Measurements from ENCODE around the gene PLIN3. TPM values are rescaled to one million over a fixed set of nuclear protein-coding genes. Genes with fewer than 3 reads are reported as not detected.
"Not testable (repeated sequence)": the region's sequence is repeated elsewhere in the genome, so short reads cannot be mapped to it uniquely, and the experiment has no call there.

Gene PLIN3
- total and polyA plus RNA-seq, 5 donors from 2014 or later: 26.5 to 35.6 (median 31.2) TPM

- Mint-ChIP-seq H3K9me3 (no peaks in the 10 kb centered on the region), H3K4me1 (peaks cover 0 to 3% (median 0%) of the 10 kb centered on the region in 4 donors), H3K36me3 (peaks cover 4% of the 10 kb centered on the region), H3K27ac (no peak overlapping the region), H3K27me3 (no peaks in the 10 kb centered on the region), H3K4me3 (no peak overlapping the region)
- Histone ChIP-seq H3K4me1 (ENCODE audit: control insufficient read depth, insufficient read depth, low read length, poor library complexity, severe bottlenecking) (no peaks in the 10 kb centered on the region), H3K9me3 (ENCODE audit: control insufficient read depth in 2 of 2, low read length in 2 of 2) (no peaks in the 10 kb centered on the region), H3K36me3 (ENCODE audit: control insufficient read depth, insufficient read depth, low read length) (peaks cover 2% of the 10 kb centered on the region), H3K27me3 (ENCODE audit: control insufficient read depth, insufficient read depth, low read length) (no peaks in the 10 kb centered on the region), H3K4me3 (ENCODE audit: low read depth, low read length) (no peak overlapping the region), H3K27ac (ENCODE audit: insufficient read depth, low read length, poor library complexity, severe bottlenecking) (no peak overlapping the region)
- DNase-seq (no peak), ATAC-seq (ENCODE audit: low read depth in 2 of 2) (no peak)
Measured at GRCh38 chr19:4852484-4852883, 15.0 kb downstream of the PLIN3 start.

GRCh38 chr19:4851551-4852290 lies 15.7 kb downstream of the PLIN3 start:
- Histone ChIP-seq H3K36me3 (ENCODE audit: control insufficient read depth, insufficient read depth, low read length) (peaks cover 5% of the 10 kb centered on the region), H3K27me3 (ENCODE audit: control insufficient read depth, insufficient read depth, low read length) (no peaks in the 10 kb centered on the region), H3K4me1 (ENCODE audit: control insufficient read depth, insufficient read depth, low read length, poor library complexity, severe bottlenecking) (no peaks in the 10 kb centered on the region), H3K9me3 (ENCODE audit: control insufficient read depth in 2 of 2, low read length in 2 of 2) (no peaks in the 10 kb centered on the region), H3K27ac (ENCODE audit: insufficient read depth, low read length, poor library complexity, severe bottlenecking) (no peak overlapping the region), H3K4me3 (ENCODE audit: low read depth, low read length) (no peak overlapping the region)
- ATAC-seq (ENCODE audit: low read depth in 2 of 2) (peak; percentile 74 to 75), DNase-seq (peak; percentile 56 to 66 (median 64))
- Mint-ChIP-seq H3K4me1 (peaks cover 0 to 3% (median 0%) of the 10 kb centered on the region in 4 donors), H3K36me3 (no peaks in the 10 kb centered on the region), H3K27me3 (no peaks in the 10 kb centered on the region), H3K4me3 (no peak overlapping the region), H3K27ac (no peak overlapping the region), H3K9me3 (no peaks in the 10 kb centered on the region)

GRCh38 chr19:4849019-4849418 lies 18.4 kb downstream of the PLIN3 start:
- H3K4me1 Mint-ChIP-seq: peaks cover 0 to 3% (median 0%) of the 10 kb centered on the region in 4 donors
- no peaks in the 10 kb centered on the region for H3K9me3 Mint-ChIP-seq
- no peaks in the 10 kb centered on the region for H3K4me1 ChIP-seq (ENCODE audit: control insufficient read depth, insufficient read depth, low read length, poor library complexity, severe bottlenecking)
- no peak overlapping the region for H3K27ac Mint-ChIP-seq
- H3K9me3 ChIP-seq (ENCODE audit: control insufficient read depth in 2 of 2, low read length in 2 of 2): no peaks in the 10 kb centered on the region
- no peaks in the 10 kb centered on the region for H3K27me3 ChIP-seq (ENCODE audit: control insufficient read depth, insufficient read depth, low read length)
- no peak overlapping the region for H3K4me3 Mint-ChIP-seq
- peaks cover 4% of the 10 kb centered on the region for H3K36me3 Mint-ChIP-seq
- ATAC-seq (ENCODE audit: low read depth in 2 of 2): no peak
- no peak for DNase-seq
- H3K36me3 ChIP-seq (ENCODE audit: control insufficient read depth, insufficient read depth, low read length): peaks cover 5% of the 10 kb centered on the region
- no peak overlapping the region for H3K27ac ChIP-seq (ENCODE audit: insufficient read depth, low read length, poor library complexity, severe bottlenecking)
- no peaks in the 10 kb centered on the region for H3K27me3 Mint-ChIP-seq
- H3K4me3 ChIP-seq (ENCODE audit: low read depth, low read length): no peak overlapping the region

GRCh38 chr19:4847190-4847973 lies 20.1 kb downstream of the PLIN3 start:
- H3K36me3 Mint-ChIP-seq: peaks cover 7% of the 10 kb centered on the region
- Histone ChIP-seq H3K4me1 (ENCODE audit: control insufficient read depth, insufficient read depth, low read length, poor library complexity, severe bottlenecking) (no peaks in the 10 kb centered on the region), H3K36me3 (ENCODE audit: control insufficient read depth, insufficient read depth, low read length) (peaks cover 8% of the 10 kb centered on the region), H3K27me3 (ENCODE audit: control insufficient read depth, insufficient read depth, low read length) (no peaks in the 10 kb centered on the region), H3K27ac (ENCODE audit: insufficient read depth, low read length, poor library complexity, severe bottlenecking) (no peak overlapping the region), H3K9me3 (ENCODE audit: control insufficient read depth in 2 of 2, low read length in 2 of 2) (no peaks in the 10 kb centered on the region), H3K4me3 (ENCODE audit: low read depth, low read length) (no peak overlapping the region)
- peaks cover 0 to 3% (median 0%) of the 10 kb centered on the region in 4 donors for H3K4me1 Mint-ChIP-seq
- no peaks in the 10 kb centered on the region for H3K27me3 Mint-ChIP-seq
- no peaks in the 10 kb centered on the region for H3K9me3 Mint-ChIP-seq
- peak overlapping the region in 1 of 3 donors; percentile 55 for H3K27ac Mint-ChIP-seq
- ATAC-seq (ENCODE audit: low read depth in 2 of 2): no peak
- no peak for DNase-seq
- no peak overlapping the region for H3K4me3 Mint-ChIP-seq

GRCh38 chr19:4845975-4846374 lies 21.5 kb downstream of the PLIN3 start:
- not testable (repeated sequence) for H3K27me3 Mint-ChIP-seq; H3K9me3 Mint-ChIP-seq; DNase-seq; H3K27me3 ChIP-seq (ENCODE audit: control insufficient read depth, insufficient read depth, low read length); H3K4me3 Mint-ChIP-seq; H3K27ac Mint-ChIP-seq; H3K9me3 ChIP-seq (ENCODE audit: control insufficient read depth in 2 of 2, low read length in 2 of 2); H3K4me1 Mint-ChIP-seq; H3K4me1 ChIP-seq (ENCODE audit: control insufficient read depth, insufficient read depth, low read length, poor library complexity, severe bottlenecking); H3K4me3 ChIP-seq (ENCODE audit: low read depth, low read length); ATAC-seq (ENCODE audit: low read depth in 2 of 2); H3K27ac ChIP-seq (ENCODE audit: insufficient read depth, low read length, poor library complexity, severe bottlenecking); H3K36me3 ChIP-seq (ENCODE audit: control insufficient read depth, insufficient read depth, low read length)
- peaks cover 11% of the 10 kb centered on the region for H3K36me3 Mint-ChIP-seq

- Mint-ChIP-seq H3K27me3 (no peaks in the 10 kb centered on the region), H3K36me3 (peaks cover 16% of the 10 kb centered on the region), H3K9me3 (no peaks in the 10 kb centered on the region), H3K27ac (no peak overlapping the region), H3K4me1 (peaks cover 2 to 14% (median 11%) of the 10 kb centered on the region in 4 donors), H3K4me3 (no peak overlapping the region)
- DNase-seq (no peak), ATAC-seq (ENCODE audit: low read depth in 2 of 2) (no peak)
- Histone ChIP-seq H3K9me3 (ENCODE audit: control insufficient read depth in 2 of 2, low read length in 2 of 2) (no peaks in the 10 kb centered on the region), H3K27ac (ENCODE audit: insufficient read depth, low read length, poor library complexity, severe bottlenecking) (no peak overlapping the region), H3K27me3 (ENCODE audit: control insufficient read depth, insufficient read depth, low read length) (no peaks in the 10 kb centered on the region), H3K4me1 (ENCODE audit: control insufficient read depth, insufficient read depth, low read length, poor library complexity, severe bottlenecking) (peaks cover 12% of the 10 kb centered on the region), H3K4me3 (ENCODE audit: low read depth, low read length) (no peak overlapping the region), H3K36me3 (ENCODE audit: control insufficient read depth, insufficient read depth, low read length) (peaks cover 8% of the 10 kb centered on the region)
Measured at GRCh38 chr19:4844348-4845179, 22.9 kb downstream of the PLIN3 start.

GRCh38 chr19:4843647-4843965 lies 23.9 kb downstream of the PLIN3 start:
- ATAC-seq (ENCODE audit: low read depth in 2 of 2) (no peak), DNase-seq (no peak)
- Mint-ChIP-seq H3K27me3 (no peaks in the 10 kb centered on the region), H3K4me1 (peaks cover 2 to 14% (median 11%) of the 10 kb centered on the region in 4 donors), H3K36me3 (peaks cover 21% of the 10 kb centered on the region), H3K4me3 (no peak overlapping the region), H3K27ac (peak overlapping the region in 1 of 3 donors; percentile 82), H3K9me3 (no peaks in the 10 kb centered on the region)
- Histone ChIP-seq H3K4me3 (ENCODE audit: low read depth, low read length) (no peak overlapping the region), H3K36me3 (ENCODE audit: control insufficient read depth, insufficient read depth, low read length) (peaks cover 8% of the 10 kb centered on the region), H3K27ac (ENCODE audit: insufficient read depth, low read length, poor library complexity, severe bottlenecking) (no peak overlapping the region), H3K9me3 (ENCODE audit: control insufficient read depth in 2 of 2, low read length in 2 of 2) (no peaks in the 10 kb centered on the region), H3K4me1 (ENCODE audit: control insufficient read depth, insufficient read depth, low read length, poor library complexity, severe bottlenecking) (peaks cover 12% of the 10 kb centered on the region), H3K27me3 (ENCODE audit: control insufficient read depth, insufficient read depth, low read length) (no peaks in the 10 kb centered on the region)

Data from CD4-positive, CD25-positive, alpha-beta regulatory T cell (primary cell).